Neural crest cell (in vitro differentiated cells): ENCODE results near the gene PEAK3. TPM values are rescaled to one million over a fixed set of nuclear protein-coding genes. Genes with fewer than 3 reads are reported as not detected.
A peak's percentile ranks its signal among the peaks of the same experiment; 100 is the strongest.

ENCODE experiments used
- DNase-seq: peaks from one replicate; pipeline ENCODE4 v3.0.0; 2021; ENCODE audit warnings: low read depth, mixed read lengths, low spot score
- H3K27ac Mint-ChIP-seq: one replicate; pipeline ENCODE4 v1.8.0; 2021; ENCODE audit warnings: mild to moderate bottlenecking, mixed read lengths; ENCODE audit not compliant: unreplicated experiment
- H3K27me3 Mint-ChIP-seq: 2 replicates; pipeline ENCODE4 v1.8.0; 2021; ENCODE audit warnings: low read depth, mild to moderate bottlenecking, mixed read lengths
- H3K36me3 Mint-ChIP-seq: 2 replicates; pipeline ENCODE4 v1.8.0; 2021; ENCODE audit warnings: low read depth, mild to moderate bottlenecking, mixed read lengths
- H3K4me1 Mint-ChIP-seq: 2 replicates; pipeline ENCODE4 v1.8.0; 2021; ENCODE audit warnings: mixed read lengths
- H3K4me3 Mint-ChIP-seq: one replicate; pipeline ENCODE4 v1.8.0; 2021; ENCODE audit warnings: mild to moderate bottlenecking, mixed read lengths
- H3K9me3 Mint-ChIP-seq: 2 replicates; pipeline ENCODE4 v1.8.0; 2021; ENCODE audit warnings: mixed read lengths
- total RNA-seq: library from RNA; stranded (reverse); gene quantifications from 2 replicates; pipeline ENCODE4 v1.2.1, GENCODE V29; 2021
- TF ChIP-seq, protein P1 (sequence below): fragments of 200-600 bp; sonication (generic); conservative IDR thresholded peaks from 2 replicates; pipeline ENCODE4 v1.5.0; 2021; ENCODE audit warnings: antibody characterized with exemption, mild to moderate bottlenecking

Gene PEAK3
- total RNA-seq, 1 donor from 2014 or later: not detected

DNA sequence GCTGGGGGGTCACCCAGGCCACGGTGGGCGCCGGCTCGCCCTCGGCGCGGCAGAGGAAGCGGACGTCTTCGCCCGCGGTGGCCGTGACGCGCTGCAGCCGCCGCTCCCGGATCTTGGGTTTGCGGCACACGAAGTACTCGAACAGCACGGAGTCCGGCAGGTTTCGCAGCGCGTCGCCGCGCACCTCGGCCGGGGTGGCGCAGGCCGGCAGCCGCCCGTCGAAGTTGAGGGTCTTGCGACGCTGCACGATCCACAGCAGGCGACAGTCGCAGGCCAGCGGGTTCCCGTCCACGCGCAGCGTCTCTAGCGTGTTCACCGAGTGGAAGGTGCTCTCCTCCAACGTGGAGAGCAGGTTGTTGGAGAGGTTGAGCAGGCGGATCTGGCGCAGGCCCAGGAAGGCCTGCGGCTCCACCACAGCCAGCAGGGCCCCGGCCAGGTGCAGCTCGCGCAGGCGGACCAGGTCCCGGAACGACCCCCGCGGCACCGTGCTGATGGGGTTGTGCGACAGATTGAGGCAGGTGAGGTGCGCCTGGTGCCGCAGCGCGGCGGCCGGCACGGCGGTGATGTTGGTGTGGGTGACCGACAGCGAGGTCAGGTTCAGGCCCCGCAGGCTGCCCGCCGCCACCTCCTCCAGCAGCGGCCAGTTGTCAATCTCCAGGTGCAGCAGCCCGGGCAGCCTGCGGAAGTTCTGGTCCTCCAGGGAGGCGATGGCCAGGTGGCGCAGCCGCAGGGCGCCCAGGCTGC, 8.6 kb upstream of the PEAK3 start:
- H3K27ac Mint-ChIP-seq: no peak overlapping the region
- no peaks in the 10 kb centered on the region for H3K9me3 Mint-ChIP-seq
- H3K4me1 Mint-ChIP-seq: peaks cover 10% of the 10 kb centered on the region
- TF ChIP-seq, protein P1, sequence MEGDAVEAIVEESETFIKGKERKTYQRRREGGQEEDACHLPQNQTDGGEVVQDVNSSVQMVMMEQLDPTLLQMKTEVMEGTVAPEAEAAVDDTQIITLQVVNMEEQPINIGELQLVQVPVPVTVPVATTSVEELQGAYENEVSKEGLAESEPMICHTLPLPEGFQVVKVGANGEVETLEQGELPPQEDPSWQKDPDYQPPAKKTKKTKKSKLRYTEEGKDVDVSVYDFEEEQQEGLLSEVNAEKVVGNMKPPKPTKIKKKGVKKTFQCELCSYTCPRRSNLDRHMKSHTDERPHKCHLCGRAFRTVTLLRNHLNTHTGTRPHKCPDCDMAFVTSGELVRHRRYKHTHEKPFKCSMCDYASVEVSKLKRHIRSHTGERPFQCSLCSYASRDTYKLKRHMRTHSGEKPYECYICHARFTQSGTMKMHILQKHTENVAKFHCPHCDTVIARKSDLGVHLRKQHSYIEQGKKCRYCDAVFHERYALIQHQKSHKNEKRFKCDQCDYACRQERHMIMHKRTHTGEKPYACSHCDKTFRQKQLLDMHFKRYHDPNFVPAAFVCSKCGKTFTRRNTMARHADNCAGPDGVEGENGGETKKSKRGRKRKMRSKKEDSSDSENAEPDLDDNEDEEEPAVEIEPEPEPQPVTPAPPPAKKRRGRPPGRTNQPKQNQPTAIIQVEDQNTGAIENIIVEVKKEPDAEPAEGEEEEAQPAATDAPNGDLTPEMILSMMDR: no peak
- no peak overlapping the region for H3K4me3 Mint-ChIP-seq
- H3K27me3 Mint-ChIP-seq: peaks cover 84% of the 10 kb centered on the region
- peaks cover 4% of the 10 kb centered on the region for H3K36me3 Mint-ChIP-seq
- no peak for DNase-seq

- Mint-ChIP-seq H3K4me3 (no peak overlapping the region), H3K27me3 (peaks cover 80% of the 10 kb centered on the region), H3K9me3 (no peaks in the 10 kb centered on the region), H3K27ac (no peak overlapping the region), H3K36me3 (peaks cover 4% of the 10 kb centered on the region), H3K4me1 (peaks cover 6% of the 10 kb centered on the region)
- TF ChIP-seq, protein P1: no peak
- DNase-seq: no peak
These were observed 7.9 kb upstream of the PEAK3 start for GRCh38 chr19:2289714-2290435.

DNA sequence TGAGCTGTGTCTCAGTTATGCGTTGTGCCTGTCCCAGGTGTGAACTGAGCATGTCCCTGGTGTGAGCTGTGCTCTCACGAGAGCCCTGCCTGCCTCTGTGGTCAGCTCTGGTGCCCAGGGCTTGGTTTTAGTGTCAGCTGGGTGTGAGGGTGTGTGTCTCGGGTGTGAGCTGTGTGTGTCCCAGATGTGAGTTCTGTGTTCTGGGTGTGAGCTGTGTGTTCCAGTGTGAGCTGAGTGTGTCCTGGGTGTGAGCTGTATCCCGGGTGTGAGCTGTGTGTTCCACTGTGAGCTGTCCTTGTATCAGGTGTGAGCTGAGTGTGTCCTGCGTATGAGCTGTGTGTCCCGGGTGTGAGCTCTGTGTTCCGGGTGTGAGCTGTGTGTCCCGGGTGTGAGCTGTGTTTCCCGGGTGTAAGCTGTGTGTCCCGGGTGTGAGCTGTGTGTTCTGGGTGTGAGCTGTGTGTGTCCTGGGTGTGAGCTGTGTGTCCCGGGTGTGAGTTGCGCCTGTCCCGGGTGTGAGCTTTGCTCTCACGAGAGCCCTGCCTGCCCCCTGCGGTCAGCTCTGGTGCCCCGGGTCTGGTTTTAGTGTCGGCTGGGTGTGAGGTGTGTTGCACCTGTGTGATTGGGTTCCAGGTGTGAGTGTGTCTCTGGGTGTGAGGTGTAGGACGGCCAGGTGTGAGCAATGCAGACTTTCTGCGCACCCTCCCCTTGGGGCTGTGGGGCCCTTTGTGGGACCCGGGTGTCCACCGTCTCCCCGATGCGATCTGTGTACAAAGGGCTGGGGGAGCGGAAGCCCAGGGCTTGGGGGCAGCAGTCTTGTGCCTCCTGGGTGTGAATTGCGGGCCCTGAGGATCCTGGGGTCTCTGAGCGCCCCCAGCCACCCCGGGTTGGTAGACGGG, 7.1 kb upstream of the PEAK3 start:
- H3K4me3 Mint-ChIP-seq: peak overlapping the region; percentile 54
- H3K27ac Mint-ChIP-seq: no peak overlapping the region

GRCh38 chr19:2288338-2288817, 6.4 kb upstream of the PEAK3 start:
- Mint-ChIP-seq H3K27me3 (peaks cover 71% of the 10 kb centered on the region), H3K4me3 (no peak overlapping the region), H3K27ac (no peak overlapping the region), H3K36me3 (peaks cover 4% of the 10 kb centered on the region), H3K4me1 (peaks cover 5% of the 10 kb centered on the region), H3K9me3 (no peaks in the 10 kb centered on the region)
- no peak for DNase-seq
- TF ChIP-seq, protein P1: no peak

More for the DNA sequence above, 7.1 kb upstream of the PEAK3 start:
- no peak for DNase-seq
- Mint-ChIP-seq H3K36me3 (peaks cover 4% of the 10 kb centered on the region), H3K9me3 (no peaks in the 10 kb centered on the region), H3K27me3 (peaks cover 77% of the 10 kb centered on the region), H3K4me1 (peaks cover 5% of the 10 kb centered on the region)
- TF ChIP-seq, protein P1: no peak
